ENCODE data around the gene NEGR1.

The NEGR1 gene

GRCh38 chr1:72015006-72015405 is 267.3 kb downstream of the NEGR1 start:
- no peak for DNase-seq

GRCh38 chr1:72013161-72013560 is 269.2 kb downstream of the NEGR1 start:
- DNase-seq = no peak

GRCh38 chr1:72011721-72012120 is 270.6 kb downstream of the NEGR1 start:
- DNase-seq = no peak

- DNase-seq = no peak
Observed at GRCh38 chr1:72010094-72010431, 272.3 kb downstream of the NEGR1 start.

- no peak for DNase-seq
Observed at GRCh38 chr1:72009173-72010093, 272.9 kb downstream of the NEGR1 start.

GRCh38 chr1:72007312-72007711 is 275.0 kb downstream of the NEGR1 start:
- DNase-seq = no peak

- DNase-seq = no peak
Observed at GRCh38 chr1:72006092-72006491, 276.2 kb downstream of the NEGR1 start.

GRCh38 chr1:72003092-72003491 is 279.2 kb downstream of the NEGR1 start:
- no peak for DNase-seq

GRCh38 chr1:72000809-72001208 is 281.5 kb downstream of the NEGR1 start:
- no peak for DNase-seq

GRCh38 chr1:71994646-71995045 is 287.7 kb downstream of the NEGR1 start:
- no peak for DNase-seq

GRCh38 chr1:71987181-71987580 is 295.2 kb downstream of the NEGR1 start:
- no peak for DNase-seq

GRCh38 chr1:71986160-71986559 is 296.2 kb downstream of the NEGR1 start:
- DNase-seq = no peak

GRCh38 chr1:71980556-71980955 is 301.8 kb downstream of the NEGR1 start:
- DNase-seq = no peak

GRCh38 chr1:71979882-71980281 is 302.5 kb downstream of the NEGR1 start:
- DNase-seq = no peak

GRCh38 chr1:71967670-71968069 is 314.7 kb downstream of the NEGR1 start:
- no peak for DNase-seq

GRCh38 chr1:71964188-71964587 is 318.2 kb downstream of the NEGR1 start:
- DNase-seq = no peak

- DNase-seq = no peak
Observed at GRCh38 chr1:71956613-71957285, 325.6 kb downstream of the NEGR1 start.

- no peak for DNase-seq
Observed at GRCh38 chr1:71950579-71950978, 331.8 kb downstream of the NEGR1 start.

- no peak for DNase-seq
Observed at GRCh38 chr1:71949681-71950080, 332.7 kb downstream of the NEGR1 start.

- no peak for DNase-seq
Observed at GRCh38 chr1:71948561-71948960, 333.8 kb downstream of the NEGR1 start.

GRCh38 chr1:71944006-71944405 is 338.3 kb downstream of the NEGR1 start:
- DNase-seq = no peak

- no peak for DNase-seq
Observed at GRCh38 chr1:71940261-71940660, 342.1 kb downstream of the NEGR1 start.

GRCh38 chr1:71930511-71930910 is 351.8 kb downstream of the NEGR1 start:
- no peak for DNase-seq

GRCh38 chr1:71921935-71922559 is 360.3 kb downstream of the NEGR1 start:
- no peak for DNase-seq
